GM19455 (cell line): ENCODE data around the gene PHACTR1.
"Not testable (repeated sequence)": the region's sequence is repeated elsewhere in the genome, so short reads cannot be mapped to it uniquely, and the experiment has no call there.

Experiments used
- ATAC-seq: cut with Tn5 transposase; IDR thresholded peaks from one replicate; pipeline ENCODE4 v1.9.1; 2021; ENCODE audit not compliant: unreplicated experiment

The PHACTR1 gene

DNA sequence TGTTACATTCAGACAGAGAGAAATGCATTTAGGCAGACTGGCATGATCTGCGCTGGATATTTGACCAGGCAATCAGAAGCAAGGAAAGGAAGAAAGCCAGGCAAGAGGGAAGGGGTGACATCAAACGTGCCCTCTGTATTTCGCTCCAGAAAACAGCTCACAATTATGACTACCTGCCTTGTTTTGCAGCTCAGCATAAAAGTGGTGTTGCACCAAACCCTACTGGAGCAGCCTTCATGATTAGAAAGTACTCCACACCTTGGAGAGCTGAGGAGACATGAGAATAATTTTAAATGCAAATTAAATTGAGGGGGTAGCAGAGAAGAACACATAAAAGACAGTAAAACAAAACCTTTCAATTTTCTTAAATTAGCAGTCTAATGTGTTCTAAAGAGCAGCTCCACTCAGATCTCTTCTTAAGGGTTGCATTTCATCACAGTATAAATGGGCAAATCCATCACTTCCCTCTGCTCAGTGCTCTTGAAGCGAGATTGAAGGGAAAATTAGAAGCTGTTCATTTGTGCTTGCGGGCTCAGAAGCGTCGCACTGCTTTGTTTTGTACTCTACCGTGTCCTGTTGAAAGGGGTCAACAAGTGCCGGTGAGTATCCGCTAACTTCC, at the start of gene PHACTR1:
TSS of gene PHACTR1 (plus strand) at position 470 of the 619 bp plus-strand sequence.
- no peak for ATAC-seq

DNA sequence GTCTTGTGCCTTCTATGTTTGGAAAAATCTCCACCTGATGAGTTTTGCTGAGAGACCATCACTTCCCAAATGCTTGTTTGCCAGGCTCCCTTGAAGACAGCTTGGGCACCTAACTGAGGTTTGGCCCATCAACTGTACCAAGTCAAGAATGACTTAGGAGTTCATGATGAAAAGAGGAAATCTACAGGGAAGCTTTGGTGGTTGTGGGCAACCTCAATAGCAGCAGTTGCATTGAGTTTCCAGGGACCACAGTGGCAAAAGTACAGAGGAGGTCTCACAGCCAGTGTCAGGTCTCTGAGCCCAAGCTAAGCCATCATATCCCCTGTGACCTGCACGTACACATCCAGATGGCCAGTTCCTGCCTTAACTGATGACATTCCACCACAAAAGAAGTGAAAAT, 49.7 kb upstream of the PHACTR1 start:
- no peak for ATAC-seq

DNA sequence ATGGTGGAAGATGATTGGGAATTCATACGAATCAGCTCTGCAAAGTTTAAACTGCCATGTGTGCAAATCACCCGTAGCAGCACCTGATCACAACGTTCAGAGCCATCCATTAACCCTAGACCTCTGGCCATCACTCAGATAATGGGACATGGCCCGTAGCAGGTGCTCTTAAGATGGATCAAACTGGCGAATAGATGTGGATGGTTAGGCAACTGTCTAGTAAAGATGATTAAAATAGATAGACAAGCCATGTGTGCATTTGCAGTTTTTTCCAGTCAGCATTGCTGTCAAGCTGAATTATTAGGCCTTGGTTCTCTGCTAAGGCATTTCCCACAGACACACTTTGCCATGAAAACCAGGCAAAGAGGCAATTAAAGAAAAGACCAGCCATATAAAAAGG, 40.6 kb upstream of the PHACTR1 start:
- ATAC-seq = no peak

DNA sequence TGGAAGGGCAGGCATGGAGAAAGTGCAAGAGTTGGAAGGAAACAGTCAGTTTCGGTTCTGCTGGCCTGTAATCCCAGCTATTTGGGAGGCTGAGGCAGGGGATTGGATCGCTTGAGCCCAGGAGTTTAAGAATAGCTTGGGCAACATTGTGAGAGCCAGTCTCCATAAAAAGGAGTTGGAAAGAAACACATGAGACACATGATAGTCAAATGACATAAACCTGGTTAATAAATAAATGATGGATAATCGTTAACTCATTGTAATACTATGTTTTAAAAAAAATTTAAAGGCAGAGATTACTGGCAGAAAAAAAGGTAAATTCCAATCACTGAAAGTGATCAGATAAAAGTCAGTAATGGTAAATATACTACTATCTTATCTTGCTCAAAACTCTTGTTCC, 37.2 kb upstream of the PHACTR1 start:
- no peak for ATAC-seq

DNA sequence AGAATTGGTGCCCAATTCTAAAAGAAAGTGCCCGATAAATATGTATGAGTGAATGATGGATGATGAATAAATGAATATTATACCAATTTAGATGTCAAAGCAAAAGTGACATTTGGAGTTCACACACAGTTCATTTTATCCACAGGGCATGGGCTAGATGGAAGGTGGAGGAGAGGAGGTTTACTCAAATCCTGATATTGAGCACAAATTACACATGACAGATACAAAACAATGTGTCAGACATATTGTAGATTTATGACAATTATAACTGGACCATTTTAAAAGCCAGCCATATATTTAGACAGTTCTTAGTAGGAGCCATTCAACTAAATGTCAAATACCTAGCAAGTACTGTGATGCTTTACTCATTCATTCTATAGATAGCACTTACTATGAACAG, 23.4 kb upstream of the PHACTR1 start:
- ATAC-seq = no peak

DNA sequence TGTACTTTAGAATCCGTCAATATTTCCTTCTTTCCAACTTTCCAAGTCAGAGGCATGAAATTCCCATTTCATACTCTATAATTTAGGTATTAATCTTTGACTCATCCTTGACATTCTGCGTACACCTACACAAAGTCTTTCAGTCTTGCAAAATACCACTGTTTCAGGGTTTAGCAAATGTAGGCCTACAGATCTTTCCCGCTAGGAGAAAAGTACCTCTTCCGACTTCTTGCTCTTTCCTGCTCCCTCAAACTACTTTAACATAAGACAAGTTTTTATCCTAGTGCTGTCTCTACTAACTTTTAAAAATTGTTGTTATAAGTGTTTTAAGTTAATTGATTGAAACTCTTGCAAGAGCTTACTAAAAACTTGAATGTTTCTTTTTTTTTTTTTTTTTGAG, 18.3 kb upstream of the PHACTR1 start:
- ATAC-seq = no peak

DNA sequence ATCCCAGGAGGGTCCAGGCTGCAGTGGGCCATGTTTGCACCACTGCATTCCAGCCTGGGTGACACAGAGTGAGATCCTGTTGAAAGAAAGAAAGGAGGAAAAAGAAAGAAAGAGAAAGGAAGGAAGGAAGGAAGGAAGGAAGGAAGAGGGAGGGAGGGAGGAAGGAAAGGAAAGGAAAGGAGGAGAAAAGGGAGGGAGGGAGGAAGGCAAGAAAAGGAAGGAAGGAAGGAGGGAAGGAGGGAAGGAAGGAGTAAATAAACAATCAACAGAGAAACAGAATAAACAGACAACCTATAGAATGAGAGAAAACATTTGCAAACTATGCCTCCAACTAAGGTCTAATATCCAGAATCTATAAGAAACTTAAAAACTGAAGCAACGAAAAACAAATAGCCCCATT, 11.6 kb upstream of the PHACTR1 start:
- no peak for ATAC-seq

DNA sequence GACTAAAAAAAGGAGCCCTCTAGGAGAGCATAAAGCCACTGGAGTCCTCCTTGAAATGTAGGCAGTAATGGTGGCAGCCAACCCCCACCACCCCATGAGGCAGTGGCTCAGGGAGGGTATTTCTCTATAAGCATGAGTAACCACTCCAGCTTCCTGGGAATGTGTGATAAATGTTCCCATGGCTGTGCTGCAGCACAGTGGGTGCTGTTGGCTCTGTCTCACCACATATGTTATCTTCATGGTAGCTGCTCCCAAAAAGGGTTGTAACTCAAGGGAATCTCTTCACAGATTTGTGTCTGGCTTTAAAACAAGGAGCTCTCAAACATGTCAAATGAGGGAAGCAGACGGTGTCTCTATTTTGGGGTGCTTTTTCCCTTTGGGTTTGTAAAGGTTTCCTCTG, 7.5 kb upstream of the PHACTR1 start:
- no peak for ATAC-seq

DNA sequence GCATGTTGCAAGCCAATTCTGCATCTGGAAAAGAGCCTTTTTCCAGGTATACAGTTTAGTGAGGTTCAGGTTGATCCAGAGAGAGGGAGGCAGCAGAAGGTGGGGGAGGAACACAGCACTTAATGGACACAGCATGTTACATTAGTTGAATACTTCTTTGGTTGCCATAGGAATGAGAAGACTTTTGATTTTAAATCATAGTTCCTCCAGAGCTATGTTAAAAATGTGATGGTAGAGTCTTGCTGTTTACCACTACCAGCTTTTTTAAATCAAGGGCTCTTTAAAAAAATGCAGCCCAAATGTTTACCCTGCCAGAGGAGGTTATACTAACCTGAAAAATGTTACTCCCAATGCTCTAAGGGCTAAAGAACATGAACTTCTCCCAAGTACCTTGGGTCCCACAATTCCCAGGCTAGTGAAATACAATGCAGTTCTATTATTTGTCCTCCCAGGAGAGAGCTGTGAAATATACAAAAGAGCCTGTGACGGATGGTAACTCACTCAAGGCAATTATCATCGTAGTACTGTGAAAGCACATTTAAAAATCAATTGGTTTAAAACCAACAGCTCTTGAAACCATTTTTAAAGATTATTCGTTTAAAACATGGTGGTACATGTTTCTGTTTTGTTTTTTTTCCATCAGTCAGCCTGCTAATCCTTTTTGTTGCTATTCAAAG, 6.9 kb upstream of the PHACTR1 start:
- no peak for ATAC-seq

DNA sequence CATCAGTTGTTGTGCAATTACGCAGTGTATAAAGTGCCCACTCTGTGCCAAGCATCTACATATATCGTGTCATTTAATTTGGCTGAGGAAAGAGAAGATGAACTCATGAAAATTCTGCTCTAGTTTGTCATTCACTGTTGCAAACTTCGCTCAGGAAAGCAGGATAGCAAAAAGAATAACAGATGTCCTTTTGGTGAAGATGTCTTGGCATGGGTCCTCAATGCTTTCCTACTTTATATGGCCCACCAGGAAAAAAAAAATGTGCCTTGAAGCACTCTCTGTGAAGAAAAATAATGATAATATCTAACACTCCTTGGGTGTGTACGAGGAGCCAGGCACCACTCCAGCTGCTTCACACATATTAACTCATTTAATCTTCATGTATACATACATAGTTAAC, 5.6 kb upstream of the PHACTR1 start:
- ATAC-seq = no peak

DNA sequence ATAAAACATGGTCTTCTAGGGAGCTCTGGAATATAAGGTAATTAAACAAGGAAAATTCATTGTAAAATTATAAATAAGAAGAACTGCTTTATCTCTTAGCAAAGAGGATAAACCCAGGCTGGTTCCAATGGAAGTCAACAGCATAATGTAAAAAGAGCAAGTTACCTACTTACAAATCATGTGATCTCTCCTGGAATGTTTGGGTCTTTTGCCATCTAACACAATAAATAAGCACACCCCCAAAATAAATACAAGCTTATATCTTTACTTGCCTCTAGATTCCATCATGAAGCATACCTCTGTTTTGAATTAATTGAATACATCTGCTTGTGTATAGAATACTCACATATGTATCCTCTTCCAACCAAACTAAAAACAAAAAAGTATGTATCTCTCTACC, 2.5 kb upstream of the PHACTR1 start:
- ATAC-seq = no peak

DNA sequence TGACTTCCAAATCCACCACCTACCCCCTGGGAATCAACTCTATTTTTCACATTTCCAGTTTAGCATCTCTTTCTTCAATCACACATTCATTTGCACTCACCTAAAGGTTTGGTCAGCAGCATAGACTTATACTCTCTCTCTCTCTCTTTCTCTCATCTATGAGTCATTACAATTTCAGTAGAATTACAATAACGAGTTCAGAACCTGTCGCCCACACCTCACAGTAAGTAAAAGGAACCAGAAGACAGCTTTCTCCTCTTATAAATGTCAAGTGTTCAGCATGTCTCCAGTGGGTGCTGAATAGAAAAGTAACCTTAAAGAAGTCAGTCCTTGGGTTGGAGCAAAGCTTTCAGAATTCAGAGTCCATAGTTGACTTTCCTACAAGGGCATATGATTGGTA, 1.1 kb upstream of the PHACTR1 start:
- no peak for ATAC-seq

DNA sequence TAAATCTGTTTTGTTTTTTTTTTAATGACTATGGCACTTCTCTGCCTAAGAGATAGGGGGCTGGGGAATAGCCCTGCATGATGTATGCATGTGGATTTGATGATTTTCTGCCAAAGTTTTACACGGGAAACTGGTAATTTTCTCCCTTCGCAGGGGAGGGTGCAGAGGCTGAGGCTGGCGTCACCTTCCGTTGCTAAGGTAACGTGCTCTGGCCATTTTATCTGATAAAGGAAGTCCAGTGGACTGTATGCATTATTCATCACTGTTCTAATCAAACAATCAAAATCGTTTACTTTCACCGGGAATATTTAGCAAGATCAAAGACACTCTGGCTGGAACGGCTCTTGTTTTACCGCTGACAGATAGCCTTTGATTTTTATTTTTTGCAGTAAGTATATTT, 789 bp downstream of the PHACTR1 start:
- no peak for ATAC-seq

DNA sequence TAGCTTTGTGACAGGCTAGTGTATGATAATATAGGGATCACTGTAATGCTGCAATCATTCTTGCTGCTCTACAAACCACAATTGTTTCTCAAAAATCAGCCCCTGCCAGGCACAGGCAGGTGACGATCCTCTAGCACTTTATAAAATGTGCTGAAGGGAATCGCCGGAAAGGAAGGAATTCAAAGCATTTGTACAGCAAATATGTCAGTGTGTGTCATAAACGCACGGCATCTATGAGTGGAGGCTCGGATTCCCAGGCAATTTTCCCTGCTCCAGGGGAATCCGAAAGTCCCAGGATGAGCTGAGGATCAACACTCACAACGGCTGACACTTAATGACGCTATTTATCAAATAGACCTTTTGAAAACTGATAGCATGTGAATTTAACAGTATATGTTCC, 1.4 kb downstream of the PHACTR1 start:
- ATAC-seq = no peak

DNA sequence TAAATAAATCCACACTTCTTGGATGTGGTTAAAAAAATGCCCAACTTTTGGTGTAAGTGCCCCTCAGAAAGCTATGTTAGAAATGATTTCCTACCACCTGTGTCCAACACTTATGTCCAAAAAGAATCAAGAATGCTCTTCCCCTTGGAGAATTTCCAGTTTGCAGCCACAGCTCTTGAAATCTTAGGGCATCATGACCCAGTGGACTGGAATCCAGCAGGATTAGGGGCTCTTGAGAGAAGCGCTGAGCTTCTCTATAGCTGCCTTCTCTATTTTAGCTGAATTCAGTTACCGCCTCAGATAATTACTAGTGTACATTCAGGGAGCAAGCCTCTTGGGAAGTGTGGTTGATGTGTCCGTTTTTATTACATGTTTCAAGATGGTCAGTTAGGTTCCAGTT, 2.5 kb downstream of the PHACTR1 start:
- no peak for ATAC-seq

DNA sequence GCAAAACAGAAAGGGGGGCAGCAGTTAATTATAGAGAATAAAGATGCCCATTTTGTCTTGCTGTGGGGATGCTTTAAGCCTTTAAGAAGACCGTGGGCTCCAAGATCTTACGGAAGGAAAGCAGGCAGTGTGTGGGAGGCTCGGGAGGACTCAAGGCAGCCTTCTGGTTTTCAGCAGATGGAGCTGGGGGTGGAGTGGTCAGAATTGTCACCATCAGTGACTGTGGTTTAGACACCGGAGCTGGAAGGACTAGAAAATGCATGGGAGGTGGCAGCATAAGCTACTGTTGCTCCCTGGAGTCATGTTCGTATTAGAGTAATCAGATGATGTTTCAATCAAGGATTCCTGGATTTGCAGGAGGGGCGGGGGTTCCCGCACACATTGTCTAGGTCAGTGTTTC, 3.7 kb downstream of the PHACTR1 start:
- ATAC-seq = no peak

DNA sequence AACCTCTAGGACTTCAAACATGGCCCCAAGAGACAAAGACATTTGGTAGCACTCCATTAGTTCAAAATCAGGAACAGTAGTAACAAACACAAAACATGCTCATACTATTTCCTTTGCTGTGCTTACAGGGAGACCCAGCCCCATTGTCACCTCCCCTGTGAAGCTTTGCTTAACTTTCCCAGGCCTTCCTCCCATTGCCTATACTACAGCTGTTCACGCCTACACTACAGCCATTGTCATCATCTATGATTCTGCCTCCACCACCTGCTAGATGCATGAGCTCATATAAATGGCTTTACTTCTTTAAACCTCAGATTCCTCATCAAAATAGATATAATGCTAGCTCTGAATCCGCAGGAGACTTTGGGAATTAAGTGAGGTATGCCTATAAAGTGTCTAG, 8.7 kb downstream of the PHACTR1 start:
- no peak for ATAC-seq

DNA sequence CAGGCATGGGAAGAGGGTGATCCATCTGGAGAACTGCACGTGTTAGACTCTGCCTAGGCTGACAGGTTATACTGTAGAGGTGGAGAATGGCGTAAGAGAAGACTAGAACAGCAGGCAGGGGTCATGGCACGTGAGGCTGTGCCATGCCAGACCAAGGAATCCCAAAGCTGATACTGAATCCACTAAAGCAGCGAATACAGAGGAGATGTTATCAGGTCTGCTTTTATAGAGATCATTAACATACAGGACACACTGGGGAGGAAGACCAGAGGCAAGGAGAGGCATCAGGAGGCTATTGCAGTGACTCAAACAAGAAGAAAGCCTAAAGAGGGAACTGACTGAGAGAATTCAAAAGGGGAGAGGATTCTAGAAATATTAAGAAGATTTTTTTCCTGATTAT, 12.9 kb downstream of the PHACTR1 start:
- ATAC-seq = no peak

DNA sequence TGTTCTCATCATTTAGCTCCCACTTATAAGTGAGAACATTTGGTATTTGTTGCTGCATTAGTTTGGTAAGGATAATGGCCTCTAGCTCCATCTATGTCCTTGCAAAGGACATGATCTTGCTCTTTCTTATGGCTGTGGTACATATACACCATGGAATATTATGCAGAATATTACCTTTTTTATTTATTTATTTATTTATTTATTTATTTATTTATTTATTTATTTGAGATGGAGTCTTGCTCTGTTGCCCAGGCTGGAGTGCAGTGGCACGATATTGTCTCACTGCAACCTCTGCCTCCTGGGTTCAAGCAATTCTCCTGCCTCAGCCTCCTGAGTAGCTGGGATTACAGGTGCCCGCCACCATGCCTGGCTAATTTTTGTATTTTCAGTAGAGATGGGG, 14.2 kb downstream of the PHACTR1 start:
- ATAC-seq = not testable (repeated sequence)

DNA sequence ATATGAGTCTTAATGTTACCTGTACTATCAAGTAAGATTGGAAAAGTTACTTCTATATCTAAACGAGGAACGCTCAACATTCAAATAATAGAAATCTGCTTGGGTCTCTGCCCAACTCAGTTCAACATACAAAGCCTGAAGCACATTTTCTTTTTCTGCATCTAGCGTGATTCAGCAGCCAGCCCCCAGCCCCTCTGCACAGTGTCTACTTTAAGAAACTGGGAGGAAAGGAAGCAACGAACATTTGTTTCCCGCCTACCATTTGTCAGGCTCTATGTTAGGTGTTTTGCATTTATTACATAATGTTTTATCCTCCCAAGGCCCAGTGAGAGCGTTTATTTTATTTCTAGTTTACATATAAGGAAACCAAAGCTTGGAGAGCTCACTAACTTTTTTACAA, 17.3 kb downstream of the PHACTR1 start:
- no peak for ATAC-seq

DNA sequence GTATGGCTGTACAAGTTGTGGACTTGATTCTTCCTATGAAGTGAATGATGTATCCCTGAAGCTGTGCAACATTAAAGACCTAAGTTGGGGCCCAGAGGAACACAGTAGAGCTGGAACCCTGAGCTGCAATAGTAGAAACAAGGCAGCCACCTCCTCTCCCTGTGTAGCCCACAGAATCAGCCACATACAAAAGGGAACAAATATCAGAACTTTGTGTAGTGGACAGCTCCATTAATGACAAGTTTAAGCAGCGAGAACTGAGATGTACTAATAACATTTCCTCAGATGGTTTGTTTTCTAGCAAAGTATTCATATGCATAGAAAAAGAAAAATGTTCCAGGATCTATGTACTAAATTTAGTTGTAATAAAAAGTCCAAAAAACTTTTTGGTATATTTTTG, 19.2 kb downstream of the PHACTR1 start:
- ATAC-seq = no peak

DNA sequence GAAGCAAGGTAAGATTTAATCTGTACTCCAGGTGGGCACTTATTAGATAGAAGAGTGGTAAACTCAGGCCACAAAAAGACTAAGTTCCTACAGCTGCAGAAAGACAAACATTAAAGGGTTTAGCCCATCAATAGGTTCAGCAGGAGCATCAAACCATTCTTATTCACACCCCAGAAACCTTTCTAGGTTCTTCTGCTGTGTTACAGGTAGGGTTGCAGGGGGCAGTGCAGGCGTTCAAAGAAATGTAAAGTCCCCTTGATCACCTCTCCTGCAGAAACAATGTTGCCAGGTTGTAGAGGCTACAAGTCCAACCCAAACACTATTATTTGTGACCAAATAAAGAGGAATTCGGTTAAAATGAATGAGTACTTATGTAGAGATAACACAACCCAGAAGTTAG, 31.8 kb downstream of the PHACTR1 start:
- ATAC-seq = no peak
